Cerebellar nuclear complex (tissue), 1 donor: ENCODE measurements around the gene CTDP1.

Source experiments
- DNase-seq, 2 experiments: peaks; one replicate each; lab custom pipeline; 2025; lab: John Stamatoyannopoulos, UW

CTDP1 gene

GRCh38 chr18:79679552-79680099, at the start of gene CTDP1:
TSS of gene CTDP1 (plus strand) at chr18:79679803. CDS start at chr18:79679948, 145 bp downstream.
- DNase-seq = peak in 1 of 2 experiments; percentile 73

- DNase-seq = no peak
Measured at GRCh38 chr18:79630281-79631095, 49.1 kb upstream of the CTDP1 start.

- DNase-seq = no peak
Measured at GRCh38 chr18:79631096-79631507, 48.5 kb upstream of the CTDP1 start.

- DNase-seq = no peak
Measured at GRCh38 chr18:79631761-79632446, 47.7 kb upstream of the CTDP1 start.

- DNase-seq = no peak
Measured at GRCh38 chr18:79632765-79633164, 46.8 kb upstream of the CTDP1 start.

GRCh38 chr18:79634186-79634585, 45.4 kb upstream of the CTDP1 start:
- no peak for DNase-seq

GRCh38 chr18:79634593-79635426, 44.8 kb upstream of the CTDP1 start:
- no peak for DNase-seq

GRCh38 chr18:79635427-79635726, 44.2 kb upstream of the CTDP1 start:
- no peak for DNase-seq

GRCh38 chr18:79637181-79637920, 42.3 kb upstream of the CTDP1 start:
- DNase-seq = no peak

- no peak for DNase-seq
Measured at GRCh38 chr18:79637921-79638909, 41.4 kb upstream of the CTDP1 start.

- DNase-seq = no peak
Measured at GRCh38 chr18:79639072-79639829, 40.4 kb upstream of the CTDP1 start.

GRCh38 chr18:79640064-79640672, 39.4 kb upstream of the CTDP1 start:
- DNase-seq = no peak

- DNase-seq = no peak
Measured at GRCh38 chr18:79640875-79641274, 38.7 kb upstream of the CTDP1 start.

- DNase-seq = no peak
Measured at GRCh38 chr18:79641722-79642497, 37.7 kb upstream of the CTDP1 start.

- DNase-seq = no peak
Measured at GRCh38 chr18:79642626-79643025, 37.0 kb upstream of the CTDP1 start.

GRCh38 chr18:79643054-79643984, 36.3 kb upstream of the CTDP1 start:
- DNase-seq = no peak

GRCh38 chr18:79644006-79644665, 35.5 kb upstream of the CTDP1 start:
- DNase-seq = no peak
